Activated effector memory CD4-positive, alpha-beta T cell treated with Interleukin-2 at 50 U/mL for 16 hours (primary cell): ENCODE measurements around the gene AXIN1.
"Not testable (repeated sequence)": the region's sequence is repeated elsewhere in the genome, so short reads cannot be mapped to it uniquely, and the experiment has no call there.

Source experiments
- DNase-seq: peaks from one replicate; pipeline ENCODE4 v3.0.0-alpha.2; 2020

AXIN1 gene

DNA sequence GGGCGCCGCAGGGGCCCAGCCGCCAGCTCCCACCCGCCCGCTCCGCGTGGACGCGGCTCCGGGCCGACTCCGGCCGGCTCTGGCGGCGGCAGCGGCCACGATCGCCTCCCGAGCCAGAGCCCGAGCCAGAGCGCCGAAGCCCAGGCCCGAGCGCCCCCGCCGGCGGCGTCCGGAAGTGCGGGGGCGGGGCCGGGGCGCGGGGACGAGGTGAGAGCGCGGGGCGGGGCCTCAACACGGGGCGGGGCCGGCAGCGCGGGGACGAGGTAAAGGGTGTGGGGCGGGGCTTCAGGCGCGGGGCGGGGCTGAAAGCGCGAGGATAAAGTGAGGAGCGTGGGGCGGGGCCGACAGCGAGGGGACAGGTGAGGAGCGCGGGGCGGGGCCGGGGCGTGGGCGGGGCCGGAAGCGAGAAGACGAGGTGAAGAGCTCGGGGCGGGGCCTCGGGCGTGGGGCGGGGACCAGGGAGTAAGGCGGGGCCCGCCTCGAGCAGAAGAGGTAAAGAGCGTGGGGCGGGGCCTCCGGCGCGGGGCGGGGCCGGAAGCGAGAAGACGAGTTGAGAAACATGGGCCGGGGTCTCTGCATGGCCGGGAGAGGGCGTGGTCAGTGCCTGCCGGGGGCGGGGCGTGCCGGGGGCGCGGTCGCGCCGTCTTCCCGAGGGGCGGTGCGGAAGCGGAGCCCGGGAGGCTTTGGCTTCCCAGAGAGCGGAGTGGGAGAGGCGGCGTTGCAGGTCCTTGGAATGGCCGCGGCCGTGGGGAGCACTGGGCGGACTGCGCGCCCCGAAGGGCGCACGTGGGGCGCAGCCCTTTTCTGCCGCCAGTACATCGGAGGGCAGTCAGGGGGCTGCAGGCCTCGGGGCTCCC lies at the start of gene AXIN1:
Gene AXIN1, minus strand, starts transcription at position 177 of the 857 bp plus-strand sequence. CDS start 5,698 bp downstream, outside the sequence.
- peak; percentile 99 for DNase-seq

- DNase-seq, result peak; percentile 96
These were observed 49.2 kb upstream of the AXIN1 start, which contains the start of gene DECR2 for GRCh38 chr16:401468-402348. Gene DECR2, plus strand, starts transcription at chr16:401885. Its CDS starts 79 bp downstream, at chr16:401964.

DNA sequence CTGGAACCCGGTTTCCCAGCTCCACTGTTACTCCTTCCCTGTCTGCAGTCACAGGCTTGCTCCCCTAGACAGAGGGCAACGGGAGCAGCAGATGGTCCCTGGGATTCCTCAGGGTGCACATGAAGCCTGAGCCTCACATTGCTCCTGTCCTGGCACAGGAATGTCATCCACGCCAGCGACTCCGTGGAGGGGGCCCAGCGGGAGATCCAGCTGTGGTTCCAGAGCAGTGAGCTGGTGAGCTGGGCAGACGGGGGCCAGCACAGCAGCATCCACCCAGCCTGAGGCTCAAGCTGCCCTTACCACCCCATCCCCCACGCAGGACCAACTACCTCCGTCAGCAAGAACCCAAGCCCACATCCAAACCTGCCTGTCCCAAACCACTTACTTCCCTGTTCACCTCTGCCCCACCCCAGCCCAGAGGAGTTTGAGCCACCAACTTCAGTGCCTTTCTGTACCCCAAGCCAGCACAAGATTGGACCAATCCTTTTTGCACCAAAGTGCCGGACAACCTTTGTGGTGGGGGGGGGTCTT lies 47.6 kb upstream of the AXIN1 start:
- no peak for DNase-seq

GRCh38 chr16:399340-400019 lies 47.0 kb upstream of the AXIN1 start:
- no peak for DNase-seq

DNA sequence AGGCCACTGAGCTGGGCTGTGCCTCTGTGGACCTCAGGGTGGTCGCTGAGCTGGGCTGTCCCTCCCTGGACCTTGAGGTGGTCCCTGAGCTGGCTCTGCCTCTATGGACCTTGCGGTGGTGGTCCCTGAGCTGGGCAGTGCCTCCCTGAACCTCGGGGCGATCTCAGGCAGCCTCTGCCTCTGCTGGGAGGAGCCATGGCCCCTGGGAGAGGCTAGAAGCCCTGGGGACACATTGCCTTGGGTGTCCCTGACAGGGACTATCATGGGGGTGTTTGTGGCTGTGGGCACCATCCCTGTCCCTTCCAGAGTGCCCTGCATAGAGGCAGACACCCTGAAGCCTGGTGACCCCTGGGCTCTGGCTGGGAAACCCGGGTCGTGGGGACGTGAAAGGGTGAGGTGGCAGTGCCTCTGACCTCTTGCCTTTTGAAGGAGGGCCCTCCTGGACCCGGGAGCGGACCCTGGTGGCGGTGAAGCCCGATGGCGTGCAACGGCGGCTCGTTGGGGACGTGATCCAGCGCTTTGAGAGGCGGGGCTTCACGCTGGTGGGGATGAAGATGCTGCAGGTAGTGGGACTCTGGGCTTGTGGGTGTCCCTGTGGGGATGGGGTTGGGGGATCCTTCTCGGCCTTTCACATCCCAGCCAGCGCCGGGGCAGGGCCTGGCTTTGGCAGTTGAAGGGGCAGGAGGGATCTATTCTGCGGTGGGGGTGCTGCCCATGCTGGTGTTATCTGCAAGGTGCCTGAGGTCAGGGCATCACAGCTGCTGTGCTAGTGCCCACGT lies 46.2 kb upstream of the AXIN1 start:
- DNase-seq, result no peak

GRCh38 chr16:397736-398332 lies 45.3 kb upstream of the AXIN1 start:
- DNase-seq, result no peak

GRCh38 chr16:397135-397661 lies 44.7 kb upstream of the AXIN1 start, which contains the start of gene NME4:
Gene NME4, plus strand, starts transcription at chr16:397199. Its CDS starts 24 bp downstream, at chr16:397223.
- no peak for DNase-seq

GRCh38 chr16:396605-397004 lies 44.1 kb upstream of the AXIN1 start:
- no peak for DNase-seq

DNA sequence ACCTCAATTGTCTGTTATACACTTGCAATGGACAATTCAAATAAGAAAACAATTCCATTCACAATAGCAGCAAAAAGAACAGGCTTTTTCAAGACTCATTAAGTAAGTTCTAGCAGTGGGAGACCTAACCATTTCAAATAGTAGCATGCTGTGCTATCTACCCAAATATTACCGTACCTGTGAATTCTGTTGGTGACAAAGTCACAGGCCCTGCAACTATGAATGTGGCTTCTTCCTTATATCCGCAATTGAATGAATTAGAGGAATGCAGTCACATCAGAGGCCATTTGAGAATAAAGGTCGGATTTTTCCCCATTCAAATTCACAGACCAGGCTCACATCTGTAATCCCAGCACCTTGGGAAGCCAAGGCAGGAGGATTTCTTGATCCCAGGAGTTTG lies 43.7 kb upstream of the AXIN1 start:
- no peak for DNase-seq

DNA sequence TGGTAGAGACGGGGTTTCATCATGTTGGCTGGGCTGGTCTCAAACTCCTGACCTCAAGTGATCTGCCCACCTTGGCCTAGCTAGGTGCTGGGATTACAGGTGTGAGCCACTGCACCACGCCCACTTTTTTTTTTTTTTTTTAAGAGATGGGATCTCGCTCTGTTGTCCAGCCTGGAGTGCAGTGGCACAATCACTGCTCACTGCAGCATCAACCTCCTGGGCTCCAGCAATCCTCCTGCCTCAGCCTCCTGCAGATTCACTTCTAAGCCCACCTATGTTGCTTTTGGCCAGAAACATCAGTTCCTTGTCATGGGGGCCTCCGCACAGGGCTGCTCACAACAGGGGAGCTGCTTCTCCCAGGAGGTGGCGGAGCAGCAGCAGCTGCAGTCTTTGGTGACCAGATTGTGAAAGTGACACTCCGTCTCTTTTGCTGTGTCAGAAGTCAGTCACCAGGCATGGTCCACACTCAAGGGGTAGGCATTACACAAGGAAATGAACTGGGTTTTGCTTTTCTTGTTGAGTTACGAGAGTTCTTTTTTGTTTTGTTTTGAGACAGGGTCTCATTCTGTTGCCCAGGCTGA lies 40.0 kb upstream of the AXIN1 start:
- DNase-seq, result no peak

GRCh38 chr16:391885-392335 lies 39.4 kb upstream of the AXIN1 start:
- DNase-seq, result peak; percentile 53

GRCh38 chr16:389352-389751 lies 36.8 kb upstream of the AXIN1 start:
- no peak for DNase-seq

GRCh38 chr16:387761-388666 lies 35.5 kb upstream of the AXIN1 start:
- DNase-seq, result not testable (repeated sequence)

GRCh38 chr16:386641-387156 lies 34.2 kb upstream of the AXIN1 start:
- no peak for DNase-seq

DNA sequence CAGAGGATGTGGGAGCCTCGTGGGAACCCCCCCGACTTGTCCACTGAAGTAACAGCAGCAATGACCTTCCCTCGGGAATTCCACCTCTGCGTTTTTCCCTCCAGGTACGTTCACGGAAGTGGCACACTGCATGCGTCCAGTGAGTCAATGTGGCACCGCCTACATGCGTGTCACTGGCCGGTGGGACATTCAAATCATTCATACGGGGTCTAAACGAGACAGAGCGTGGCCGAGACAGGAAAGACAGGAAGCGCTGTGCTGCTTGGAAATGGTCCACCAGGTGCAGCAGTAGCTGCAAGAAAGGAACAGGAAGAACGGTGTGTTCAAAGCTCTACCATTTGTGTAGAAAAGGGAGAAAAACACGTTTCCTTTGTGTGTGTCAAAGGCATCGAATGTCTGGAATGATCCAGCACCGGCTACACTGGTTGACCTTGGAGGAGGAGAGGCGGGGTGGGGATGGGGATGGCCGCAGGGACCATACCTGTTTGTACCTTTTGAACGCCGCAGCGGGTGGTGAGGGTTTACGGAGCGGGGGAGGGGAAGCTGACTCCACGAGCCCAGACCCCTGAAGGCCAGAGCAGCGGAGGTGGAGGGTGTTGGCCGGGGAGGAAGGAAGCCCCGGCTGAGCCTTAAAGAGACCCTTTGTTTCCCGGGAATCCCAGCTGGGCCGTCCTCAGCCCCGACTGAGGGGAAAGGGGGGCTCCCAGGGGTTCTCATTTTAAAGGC lies 31.0 kb upstream of the AXIN1 start:
- peak; percentile 30 for DNase-seq

DNA sequence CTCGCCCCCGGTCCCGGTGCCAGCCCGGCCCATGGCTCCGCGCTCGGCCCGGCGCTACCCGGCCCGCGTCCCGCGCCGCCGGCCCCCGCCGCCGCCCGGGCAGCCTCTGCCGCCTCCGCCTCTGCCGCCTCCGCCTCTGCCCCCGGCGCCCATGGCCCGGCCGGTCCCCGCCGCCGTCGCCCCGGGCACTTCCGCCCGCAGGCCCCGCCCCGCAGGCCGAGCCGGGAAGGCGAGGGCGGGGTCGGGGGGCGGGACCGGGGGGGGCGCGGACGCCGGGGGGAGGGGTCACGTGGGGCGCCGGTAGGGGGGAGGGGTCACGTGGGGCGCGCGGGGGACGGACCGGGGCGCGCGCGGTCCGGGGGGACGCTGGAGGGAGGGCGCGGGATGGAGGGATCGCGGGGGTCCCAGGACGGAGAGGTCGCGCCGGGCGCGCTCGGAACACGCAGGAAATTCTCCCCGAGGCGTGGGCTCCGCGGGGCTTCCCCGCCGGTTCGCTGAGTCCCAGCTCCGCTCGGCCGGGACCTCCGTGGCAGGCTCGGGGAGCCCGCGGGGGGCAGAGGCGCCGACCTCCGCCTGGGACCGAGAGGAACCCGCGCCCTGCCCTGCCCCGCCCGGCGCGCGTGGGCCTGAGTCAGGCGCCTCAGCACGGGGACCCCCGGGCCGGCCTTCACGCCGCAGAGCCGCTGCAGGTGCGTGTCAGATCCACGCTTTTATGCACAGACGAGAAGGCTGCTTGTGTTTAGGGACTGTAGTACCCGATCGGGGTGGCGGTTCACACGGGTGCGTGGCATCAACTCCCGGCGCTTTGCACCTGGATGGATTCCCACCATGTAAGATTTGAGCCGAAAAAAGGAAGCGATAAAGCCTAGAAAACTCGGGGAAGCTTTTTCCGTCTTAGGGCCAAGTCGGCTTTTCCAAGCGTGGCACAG lies 29.5 kb upstream of the AXIN1 start, which contains the start of gene PGAP6:
Gene PGAP6, minus strand, starts transcription at position 190 of the 929 bp plus-strand sequence. Its CDS starts 157 bp downstream, at position 33.
- peak; percentile 58 for DNase-seq
